Frontal cortex (tissue), 4 donors: ENCODE measurements around the gene PCSK6. TPM values are rescaled to one million over a fixed set of nuclear protein-coding genes. Genes with fewer than 3 reads are reported as not detected.
"Not testable (repeated sequence)": the region's sequence is repeated elsewhere in the genome, so short reads cannot be mapped to it uniquely, and the experiment has no call there.

Experiments
- DNase-seq, 2 donors: peaks; one replicate each; pipeline ENCODE4 v3.0.0; 2012; ENCODE audit warnings: low spot score in 2 of 2
- FAIRE-seq: peaks from 2 replicates; lab custom pipeline; 2012; peaks lifted over from hg19 to GRCh38; lab: Jason Lieb, UNC
- total RNA-seq: library from RNA; depleted of rRNA; stranded (reverse); fragments of >200 nt; gene quantifications from one replicate; pipeline ENCODE4 v1.2.3, GENCODE V29; 2014
- donor health status: control.
- donor health status: control.
- donor health status: control.

The PCSK6 gene
- total RNA-seq, 1 donor from 2014 or later, result 18.3 TPM

DNA sequence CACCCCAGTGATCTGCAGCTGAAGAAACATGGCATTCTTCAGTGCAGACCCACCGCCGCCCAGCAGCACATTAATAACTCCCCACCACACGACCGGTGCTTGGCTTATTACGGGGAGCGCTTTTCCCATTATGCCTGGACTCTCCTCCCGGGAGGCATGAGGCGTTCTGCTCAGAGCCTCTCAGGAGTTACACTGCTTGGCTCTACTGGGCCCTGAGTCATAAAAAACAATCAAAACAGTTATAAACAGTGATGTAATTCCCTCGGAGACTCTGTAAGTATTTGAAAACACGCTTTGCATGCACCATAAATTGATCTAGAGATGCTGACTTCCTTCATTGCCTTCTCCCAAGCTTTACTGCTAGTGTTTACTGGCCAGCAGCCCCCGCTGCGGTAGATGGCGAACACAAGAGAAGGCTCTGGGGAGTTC is 117.3 kb downstream of the PCSK6 start:
- DNase-seq, result no peak
- no peak for FAIRE-seq

DNA sequence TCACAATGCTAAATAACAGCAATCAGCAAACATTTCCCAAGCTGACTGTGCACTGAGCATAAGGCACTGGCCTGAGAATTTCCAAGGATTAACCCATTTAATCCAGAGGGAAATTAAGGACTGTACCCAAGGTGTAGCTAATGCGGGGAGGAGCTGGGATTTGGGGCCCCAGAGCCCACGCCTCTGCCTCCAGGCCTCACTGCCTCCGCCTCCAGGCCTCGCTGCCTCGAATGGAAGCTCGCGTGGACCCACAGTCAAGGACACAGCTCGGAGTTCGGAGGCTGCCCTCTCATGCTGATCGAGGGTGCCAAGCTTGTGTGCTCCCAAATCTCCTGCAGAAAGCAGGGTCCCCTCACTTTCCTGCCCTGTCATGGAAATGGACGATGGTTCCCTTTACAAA is 118.0 kb downstream of the PCSK6 start:
- no peak for FAIRE-seq
- no peak for DNase-seq

DNA sequence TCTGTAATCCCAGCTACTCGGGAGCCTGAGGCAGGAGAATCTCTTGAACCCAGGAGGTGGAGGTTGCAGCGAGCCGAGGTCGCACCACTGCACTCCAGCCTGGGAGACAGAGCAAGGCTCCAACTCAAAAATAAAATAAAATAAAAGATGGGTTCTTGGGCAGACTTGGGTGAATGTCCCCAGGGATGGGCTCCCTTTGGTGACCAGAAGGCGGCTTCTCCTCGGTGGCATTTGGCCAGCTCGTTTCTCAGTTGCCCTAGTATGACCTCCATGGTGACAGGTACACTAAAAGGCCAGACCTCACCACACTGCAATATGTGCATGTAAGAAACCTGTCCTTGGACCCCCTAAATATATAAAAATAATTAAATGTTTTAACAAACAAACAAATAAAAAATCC is 118.4 kb downstream of the PCSK6 start:
- DNase-seq, result no peak
- FAIRE-seq, result no peak

DNA sequence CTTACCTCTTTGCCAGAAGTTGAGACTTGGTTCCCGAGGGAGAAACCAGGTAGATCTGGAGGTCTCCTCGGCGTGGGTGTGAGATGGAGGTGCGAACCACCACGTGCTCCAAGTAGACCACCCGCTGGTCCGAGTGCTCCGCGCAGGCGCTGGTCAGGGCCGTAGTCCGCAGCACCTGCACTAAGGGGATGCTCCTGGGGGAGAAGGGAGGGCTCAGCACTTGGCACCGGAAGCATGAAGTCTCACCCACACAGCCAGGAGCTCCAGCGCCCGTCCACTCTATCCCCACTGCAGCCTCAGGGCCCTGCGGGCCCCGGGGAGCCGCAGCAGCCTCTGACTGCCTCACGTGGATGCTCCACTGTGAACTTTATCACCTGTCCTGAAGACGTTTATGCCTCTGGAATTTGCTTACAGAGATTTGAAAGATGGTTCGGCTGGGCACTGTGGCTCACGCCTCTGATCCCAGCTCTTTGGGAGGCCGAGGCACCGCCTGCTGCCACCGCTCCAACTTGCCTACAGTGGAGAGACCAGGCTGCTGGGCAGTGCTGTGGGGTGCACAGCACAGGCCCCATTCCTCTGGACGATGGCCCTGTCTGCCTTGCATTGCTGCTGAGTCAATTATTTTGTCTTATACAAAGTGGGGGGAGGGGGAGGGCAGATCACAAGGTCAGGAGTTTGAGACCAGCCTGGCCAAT is 119.0 kb downstream of the PCSK6 start:
- no peak for FAIRE-seq
- no peak for DNase-seq

DNA sequence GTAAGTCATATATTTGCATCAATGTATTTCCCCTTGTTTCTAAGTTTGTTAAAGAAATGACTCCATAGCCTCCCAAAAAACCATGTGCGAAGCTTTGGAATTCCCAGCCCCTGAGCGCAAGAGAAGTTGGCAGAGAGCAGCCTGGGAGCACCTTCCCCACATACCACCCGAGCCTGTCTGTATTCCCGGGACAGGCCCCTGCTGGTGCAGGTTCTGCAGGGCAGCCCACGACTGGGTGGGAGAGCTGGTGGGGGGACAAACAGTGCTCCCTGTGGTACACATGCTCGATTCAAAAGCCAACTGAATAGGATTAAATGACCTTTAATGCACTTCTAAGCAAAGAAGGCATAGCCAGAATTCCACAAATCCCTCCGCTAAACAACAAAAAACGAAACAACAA is 119.8 kb downstream of the PCSK6 start:
- no peak for DNase-seq
- FAIRE-seq, result no peak

DNA sequence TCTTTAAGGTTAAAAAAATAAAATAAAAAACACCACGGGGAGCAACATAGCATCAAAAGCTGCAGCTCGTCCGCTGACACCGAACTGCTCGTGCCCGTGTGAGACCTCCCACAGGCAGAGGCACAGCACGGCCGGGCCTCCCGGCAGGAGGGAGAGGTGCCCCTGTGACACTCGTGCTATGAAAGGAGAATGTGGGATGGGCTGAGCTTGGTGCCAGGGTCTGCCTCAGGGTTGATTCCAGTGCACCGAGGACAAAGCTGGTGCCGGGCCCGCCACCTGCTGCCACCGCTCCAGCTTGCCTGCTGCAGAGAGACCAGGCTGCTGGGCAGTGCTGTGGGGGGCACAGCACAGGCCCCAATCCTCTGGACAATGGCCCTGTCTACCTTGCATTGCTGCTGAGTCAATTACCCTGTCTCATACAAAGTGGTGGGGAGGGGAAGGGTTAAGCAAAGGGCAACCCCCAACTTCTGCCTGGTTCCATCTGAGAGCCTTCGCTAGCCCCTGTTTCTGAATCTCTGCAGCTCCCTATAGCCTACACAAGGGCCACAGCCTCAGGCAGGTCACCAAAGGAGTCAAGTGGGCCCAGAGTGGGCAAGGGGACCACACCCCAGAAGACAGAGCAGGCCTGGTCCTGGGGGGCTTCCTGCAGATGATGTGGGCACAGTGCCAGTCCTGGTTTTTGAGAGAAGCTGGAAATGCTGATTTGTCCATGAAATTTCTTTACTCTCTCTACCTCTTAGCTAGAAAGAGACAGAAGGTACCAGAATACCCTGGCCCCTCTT is 120.5 kb downstream of the PCSK6 start:
- FAIRE-seq (no peak), DNase-seq (no peak)

DNA sequence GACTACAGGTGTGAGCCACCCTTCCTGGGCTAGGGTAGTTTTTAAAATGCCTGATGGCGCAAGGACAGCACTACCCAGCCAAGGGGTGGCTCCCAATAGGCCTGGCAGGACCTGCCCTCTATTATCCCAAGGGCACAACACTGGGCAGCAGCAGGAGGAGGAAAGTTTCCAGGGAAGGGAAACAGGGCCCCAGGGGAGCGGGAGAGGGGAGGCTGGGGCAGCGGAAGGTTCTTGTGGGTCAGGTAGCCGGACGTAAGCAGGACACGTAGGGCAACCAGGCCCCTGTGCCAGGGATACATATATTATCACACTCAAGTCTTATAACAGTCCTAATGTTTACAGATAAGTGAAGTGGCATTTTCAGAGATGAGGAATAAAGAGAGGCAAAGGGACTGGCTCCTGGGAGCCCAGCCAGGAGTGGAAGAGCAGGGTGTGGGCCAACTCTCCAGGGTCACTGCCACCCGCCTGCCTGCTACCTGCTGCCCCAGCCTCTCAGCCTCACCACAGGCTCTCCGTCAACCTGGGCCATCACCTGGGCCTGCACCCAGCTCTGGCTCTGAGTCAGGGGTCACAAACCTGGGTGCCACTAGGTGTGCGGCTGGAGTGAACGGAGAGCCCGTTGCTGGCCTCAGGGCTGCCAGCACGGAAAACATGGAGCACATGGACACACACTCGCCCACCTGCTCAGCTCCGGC is 121.3 kb downstream of the PCSK6 start:
- no peak for FAIRE-seq

DNA sequence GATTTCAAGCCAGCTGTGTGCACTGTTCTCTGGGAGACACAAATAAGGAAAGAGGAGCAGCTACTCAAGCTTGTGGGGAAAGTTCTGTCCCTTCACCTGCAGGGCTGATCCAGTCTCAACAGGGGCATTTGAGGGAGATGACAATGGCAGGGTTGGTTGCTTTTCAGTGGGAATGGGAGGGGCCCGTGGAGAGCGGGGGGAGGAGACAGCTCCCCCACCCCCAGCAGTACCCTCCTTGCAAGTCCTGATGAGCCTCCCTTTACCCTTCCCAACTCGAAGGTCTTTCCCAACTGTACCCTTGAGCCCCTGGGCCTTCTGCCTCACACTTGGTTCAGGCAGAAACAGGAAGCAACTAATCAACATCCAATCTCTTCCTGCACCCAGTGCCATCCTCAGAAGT is 122.7 kb downstream of the PCSK6 start:
- DNase-seq (no peak), FAIRE-seq (no peak)

More for the DNA sequence above, 121.3 kb downstream of the PCSK6 start:
- DNase-seq, result no peak

DNA sequence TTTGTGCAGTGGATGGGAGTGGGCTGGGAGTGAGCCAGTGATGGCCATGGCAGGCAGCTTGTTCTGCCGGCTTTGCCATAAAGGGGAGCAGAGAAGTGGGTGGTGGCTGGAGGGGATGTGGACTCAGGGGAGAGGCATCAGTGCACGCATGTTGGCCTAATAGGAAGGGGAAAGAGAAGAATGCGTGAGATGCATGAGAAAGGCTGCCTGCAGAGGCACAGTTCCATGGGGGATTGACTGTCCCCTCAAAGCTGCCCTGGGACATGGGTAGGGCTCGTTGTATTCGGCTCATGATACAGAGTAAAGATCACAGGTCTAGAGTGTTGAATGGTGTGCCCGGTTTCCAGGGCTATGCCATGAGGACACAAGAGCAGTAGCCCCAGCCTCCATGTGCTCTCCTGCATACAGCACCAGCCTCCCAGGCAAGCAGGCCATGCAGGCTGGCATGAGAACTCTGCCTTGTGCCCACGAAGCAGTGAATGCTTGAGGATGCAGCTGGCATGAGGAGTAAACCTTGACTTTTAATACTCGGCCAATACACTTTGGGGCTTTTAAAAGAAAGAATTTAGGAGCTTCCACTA is 126.4 kb downstream of the PCSK6 start:
- FAIRE-seq, result no peak
- DNase-seq, result no peak

DNA sequence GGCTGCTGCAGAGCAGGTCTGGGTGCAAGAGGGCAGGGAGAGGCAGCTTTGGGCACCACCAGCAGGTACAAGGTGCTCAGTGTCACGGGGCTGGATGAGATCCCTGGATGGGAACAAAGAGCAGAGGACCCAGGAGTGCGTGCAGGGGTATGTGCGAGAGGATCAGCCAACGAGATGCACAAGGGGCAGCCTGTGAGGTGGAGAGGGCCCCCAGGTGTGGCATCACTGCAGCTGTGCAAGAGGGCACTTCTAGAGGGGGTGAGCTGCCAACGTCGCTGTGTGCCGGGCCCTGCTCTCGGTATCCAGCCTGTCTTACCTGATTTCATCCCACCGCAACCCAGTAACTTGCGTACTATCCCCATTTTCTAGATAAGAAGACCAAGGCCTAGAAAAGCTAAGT is 127.1 kb downstream of the PCSK6 start:
- no peak for DNase-seq
- FAIRE-seq, result no peak

DNA sequence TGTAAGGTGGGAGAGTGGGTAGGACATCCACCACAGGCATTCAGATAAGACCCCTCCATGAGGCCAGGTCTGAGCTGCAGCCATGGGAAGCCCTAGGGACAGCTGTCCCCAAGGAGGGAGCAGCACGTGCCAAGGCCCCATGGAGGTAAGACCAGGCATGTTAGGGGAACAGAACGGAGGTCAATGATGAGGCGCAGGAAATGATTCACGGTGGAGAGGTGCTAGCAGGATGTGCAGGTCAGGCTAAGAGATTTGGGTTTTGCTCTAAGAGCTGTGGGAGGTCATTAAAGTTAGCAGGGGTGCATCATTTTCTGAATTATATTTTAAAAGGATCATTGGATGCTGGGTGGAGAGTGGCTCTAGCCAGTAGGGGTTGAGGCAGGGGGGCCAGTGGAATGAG is 128.1 kb downstream of the PCSK6 start:
- FAIRE-seq, result no peak
- DNase-seq, result no peak

DNA sequence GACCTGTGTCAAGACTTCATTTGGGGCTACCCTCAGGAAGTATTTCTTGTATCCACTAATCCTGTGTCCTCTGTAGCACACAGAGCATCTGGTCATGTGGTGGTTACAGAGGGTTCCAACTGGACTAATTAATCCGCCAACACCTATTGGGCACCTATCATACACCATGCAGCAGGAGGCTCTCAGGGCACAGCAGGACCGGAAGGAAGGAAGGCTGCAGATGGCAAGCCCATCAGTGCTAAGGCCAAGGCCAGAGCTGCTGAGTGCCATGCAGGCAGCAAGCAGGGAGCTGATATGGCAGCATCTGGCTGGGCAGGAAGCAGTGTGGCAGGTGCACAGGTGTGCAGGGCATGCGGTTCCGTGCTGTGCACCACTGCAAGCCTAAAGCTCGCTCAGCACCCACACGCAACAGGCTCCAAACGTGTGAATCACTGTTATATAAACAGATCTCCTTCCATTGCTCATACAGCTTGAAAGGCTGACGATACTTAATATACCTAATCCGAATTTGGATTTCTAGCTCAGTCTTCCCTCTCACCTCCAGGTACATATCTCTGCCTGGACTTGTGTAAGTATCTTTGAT is 130.1 kb downstream of the PCSK6 start:
- FAIRE-seq, result no peak
- DNase-seq, result peak in 1 of 2 donors; percentile 41

DNA sequence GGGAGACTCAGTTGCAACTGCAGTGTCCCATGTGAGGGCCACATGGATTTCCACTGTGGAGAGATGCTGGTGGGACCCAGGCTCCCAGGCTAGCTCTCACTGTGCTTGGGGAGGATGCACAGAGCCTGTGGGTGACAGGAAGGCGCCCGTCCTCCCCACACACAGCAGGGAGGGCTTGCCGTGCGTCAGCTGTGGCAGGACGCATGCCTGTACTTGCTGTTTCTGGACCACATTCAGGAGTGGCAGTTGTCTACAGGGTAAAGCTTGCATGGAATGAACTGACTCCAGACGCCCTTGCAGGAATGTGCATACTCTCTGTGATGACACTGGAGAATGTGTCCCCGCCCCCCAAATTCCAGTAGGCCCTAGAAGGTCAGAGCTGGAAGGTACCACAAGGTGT is 130.6 kb downstream of the PCSK6 start:
- FAIRE-seq (no peak), DNase-seq (no peak)

DNA sequence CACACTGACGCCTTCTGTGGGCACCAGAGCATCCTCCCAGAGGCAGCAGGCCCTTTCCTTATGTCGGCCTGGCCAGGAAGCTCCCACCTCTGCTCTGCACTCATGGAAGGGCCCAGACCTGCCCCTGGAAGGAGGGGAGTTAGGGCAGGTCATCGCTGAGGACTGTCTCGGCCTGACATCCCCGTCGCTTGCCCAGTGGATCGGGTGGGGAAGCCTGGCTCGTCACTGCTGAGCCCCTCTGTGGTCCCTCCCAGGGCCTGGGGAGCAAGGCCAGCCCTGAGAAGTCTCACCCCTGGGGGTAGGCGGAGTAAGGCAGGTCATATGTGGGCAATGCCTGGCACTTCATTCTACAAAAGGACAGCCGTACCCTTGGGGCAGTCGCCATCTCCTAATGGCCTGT is 131.6 kb downstream of the PCSK6 start:
- FAIRE-seq, result no peak

DNA sequence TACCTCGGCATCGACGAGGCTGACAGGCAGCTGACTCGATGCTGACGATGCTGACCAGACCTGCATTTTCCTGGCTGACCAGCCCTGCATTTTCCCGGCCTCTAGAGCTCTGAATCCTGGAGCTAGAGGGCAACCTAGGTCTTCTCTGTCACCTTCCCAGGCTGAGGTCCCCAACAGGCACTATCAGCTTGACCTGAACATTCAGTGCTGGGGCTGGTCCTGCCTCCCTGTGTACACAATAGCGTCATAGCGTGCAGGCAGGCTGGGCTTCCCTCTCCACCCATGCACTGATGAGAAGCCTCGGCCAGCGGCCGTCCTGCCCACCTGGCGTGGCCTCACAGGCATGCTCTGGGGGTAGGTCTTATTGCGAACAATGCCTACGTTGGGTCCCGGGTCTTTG is 132.2 kb downstream of the PCSK6 start:
- no peak for DNase-seq
- no peak for FAIRE-seq

More for the DNA sequence above, 131.6 kb downstream of the PCSK6 start:
- no peak for DNase-seq

DNA sequence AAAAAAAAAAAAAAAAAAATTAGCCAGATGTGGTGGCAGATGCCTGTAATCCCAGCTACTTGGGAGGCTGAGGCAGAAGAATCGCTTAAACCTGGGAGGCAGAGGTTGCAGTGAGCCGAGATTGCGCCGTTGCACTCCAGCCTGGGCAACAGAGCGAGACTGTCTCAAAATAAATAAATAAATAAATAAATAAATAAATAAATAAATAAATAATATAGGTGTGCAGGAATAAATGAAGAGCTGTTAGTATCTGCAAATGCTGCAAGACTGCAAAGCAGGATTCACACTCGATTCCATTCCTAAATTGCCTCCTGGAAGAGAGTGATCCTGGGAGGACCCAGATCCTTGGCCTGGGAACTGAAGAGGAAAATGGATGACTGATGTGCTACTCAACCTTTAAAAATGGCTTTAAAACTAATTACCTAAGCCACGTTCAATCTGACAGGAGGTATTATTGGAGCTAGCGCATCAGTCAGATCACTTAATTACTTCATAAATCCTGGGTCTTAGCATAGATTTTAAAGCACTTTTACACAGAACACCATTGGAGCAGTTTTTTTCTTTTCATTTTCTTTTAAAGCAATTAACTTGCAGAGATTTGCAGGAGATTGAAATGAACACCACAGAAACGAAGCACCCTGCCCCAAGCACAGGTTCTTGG is 132.9 kb downstream of the PCSK6 start:
- not testable (repeated sequence) for FAIRE-seq, DNase-seq

DNA sequence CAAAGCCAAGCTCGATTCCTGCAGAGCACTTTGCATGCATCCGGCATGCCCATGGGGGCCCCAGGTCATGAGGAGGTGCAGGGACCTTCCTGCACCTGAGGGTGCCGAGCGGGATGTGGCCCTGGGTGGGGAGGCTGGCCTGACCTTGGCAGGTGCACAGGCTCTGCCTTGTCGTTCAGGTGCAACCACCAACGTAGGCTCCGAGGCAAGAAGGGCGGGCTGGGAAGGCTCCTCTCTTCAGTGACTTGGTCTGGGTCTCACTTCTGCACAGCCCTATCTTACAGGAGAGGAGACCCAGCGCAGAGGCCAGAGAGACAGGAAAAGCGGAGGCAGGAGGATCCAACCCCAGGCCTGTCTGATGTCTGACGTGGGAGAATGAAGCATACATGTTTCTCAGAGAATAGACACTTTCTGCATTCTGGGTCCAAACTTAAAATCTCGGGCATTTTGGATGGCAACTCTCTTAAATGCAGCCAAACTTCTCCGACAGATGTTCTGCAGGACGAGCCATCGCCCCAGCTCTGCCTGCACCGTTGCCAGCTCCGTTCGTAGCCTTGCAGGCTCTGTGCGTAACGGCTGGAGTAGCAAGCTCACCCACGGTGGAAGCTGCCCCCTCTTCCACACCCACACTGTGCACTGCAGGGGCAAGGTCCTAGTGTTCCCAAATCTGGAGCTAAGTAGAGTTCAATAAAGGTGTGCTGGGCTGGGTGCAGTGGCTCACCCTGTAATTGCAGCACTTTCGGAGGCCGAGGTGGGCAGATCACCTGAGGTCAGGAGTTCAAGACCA is 133.6 kb downstream of the PCSK6 start:
- FAIRE-seq (no peak), DNase-seq (no peak)

DNA sequence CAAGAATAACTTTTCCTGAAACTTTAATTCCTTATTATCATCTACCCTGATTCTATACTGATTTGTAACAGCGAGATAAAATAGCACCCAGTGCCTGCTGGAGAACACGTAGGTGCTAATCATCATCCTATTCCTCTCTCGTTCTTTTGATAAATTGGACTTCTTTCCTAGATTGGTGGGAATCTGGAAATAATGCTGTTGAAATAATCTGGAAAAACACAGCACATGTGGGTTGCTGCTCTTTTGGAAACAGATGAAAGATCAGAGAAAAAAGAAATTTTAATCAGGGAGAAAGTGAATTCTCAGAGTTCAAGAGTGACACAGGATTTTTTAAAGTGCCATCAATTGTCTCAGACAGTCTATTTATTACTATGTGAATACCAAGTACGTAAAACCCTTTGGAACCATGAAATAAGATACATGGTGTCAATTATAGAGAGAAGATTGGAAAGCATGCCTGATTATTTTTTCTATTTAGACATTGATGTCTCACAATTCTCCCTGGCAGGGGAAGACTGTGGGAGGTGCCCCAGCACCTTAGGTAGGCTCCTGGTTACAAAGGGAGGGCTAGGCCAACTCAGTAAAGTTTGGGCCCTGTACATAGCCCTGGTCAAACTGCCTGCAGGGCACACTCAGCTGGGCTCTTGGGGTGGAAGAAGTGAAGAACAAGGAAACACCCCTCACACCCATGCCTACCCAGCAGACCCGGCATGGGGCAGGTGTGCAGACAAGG is 134.4 kb downstream of the PCSK6 start:
- FAIRE-seq, result no peak
- DNase-seq, result no peak
